ENCODE measurements around the gene FCRL4.

GRCh38 chr1:157551694-157552693 is 45.9 kb downstream of the FCRL4 start, which contains the start of gene FCRL5:
- no peak for TF ChIP-seq CTCF (IDR thresholded peaks at IDR 0.05)
- no peak for TF ChIP-seq POLR2AphosphoS5 (IDR thresholded peaks at IDR 0.05)
- no peak for TF ChIP-seq POLR2A (IDR thresholded peaks at IDR 0.05)
- TF ChIP-seq EP300 (IDR thresholded peaks at IDR 0.05): no peak
